Mesodermal cell (in vitro differentiated cells): Measurements from ENCODE around the gene NOTCH4.
A peak's percentile ranks its signal among the peaks of the same experiment; 100 is the strongest.
"Not testable (repeated sequence)": the region's sequence is repeated elsewhere in the genome, so short reads cannot be mapped to it uniquely, and the experiment has no call there.

ENCODE experiments used
- H3K27ac ChIP-seq: 2 replicates; pipeline ENCODE4 v1.7.0; 2013; ENCODE audit warnings: mild to moderate bottlenecking, low read depth, low read length, moderate library complexity; ENCODE audit not compliant: severe bottlenecking
- H3K36me3 ChIP-seq: 2 replicates; pipeline ENCODE4 v1.7.1; 2013; ENCODE audit warnings: mild to moderate bottlenecking, low read length, moderate library complexity; ENCODE audit not compliant: control insufficient read depth, insufficient read depth
- H3K4me1 ChIP-seq: one replicate; pipeline ENCODE4 v1.7.1; 2013; ENCODE audit warnings: mild to moderate bottlenecking, low read length; ENCODE audit not compliant: insufficient read depth, control insufficient read depth, poor library complexity, severe bottlenecking
- H3K4me3 ChIP-seq: 2 replicates; pipeline ENCODE4 v1.7.0; 2013; ENCODE audit warnings: low read length, control low read depth, mild to moderate bottlenecking; ENCODE audit not compliant: insufficient read depth, poor library complexity, severe bottlenecking; ENCODE audit errors: extremely low read depth
- H3K9me3 ChIP-seq: 2 replicates; pipeline ENCODE4 v1.7.1; 2013; ENCODE audit warnings: mild to moderate bottlenecking, low read length, moderate library complexity; ENCODE audit not compliant: control insufficient read depth
- WGBS, 2 experiments: methylation state at CpG; one replicate each; pipeline ENCODE4 v1.1.5; 2013; ENCODE audit warnings: missing lambda C conversion rate in 2 of 2; ENCODE audit not compliant: insufficient coverage in 2 of 2; 5-methylcytosine and 5-hydroxymethylcytosine counted together

Gene NOTCH4

DNA sequence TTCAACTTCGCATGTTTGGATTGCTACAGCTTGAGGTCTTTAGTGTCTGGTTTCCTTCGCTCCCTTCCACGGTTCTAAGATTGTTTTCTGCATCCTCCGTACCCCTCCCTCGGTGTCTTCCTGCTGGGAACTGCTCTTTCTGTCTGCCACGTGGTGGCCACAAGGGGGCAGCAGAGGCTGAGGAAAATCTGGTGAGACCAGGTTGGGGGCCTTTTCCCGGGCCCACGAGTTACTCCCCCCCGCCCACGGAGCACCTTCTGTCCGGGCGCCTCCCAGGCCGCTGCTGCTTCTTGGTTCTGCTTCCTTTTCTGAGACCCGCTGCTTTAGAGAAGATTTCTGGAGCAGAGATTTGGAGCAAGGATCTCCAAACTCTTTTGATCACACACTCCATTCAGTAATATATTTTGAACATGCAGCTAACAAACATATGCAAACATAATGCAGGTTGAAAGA, 21.1 kb upstream of the NOTCH4 start:
- Histone ChIP-seq H3K9me3 (peaks cover 6% of the 10 kb centered on the region), H3K36me3 (no peaks in the 10 kb centered on the region), H3K27ac (no peak overlapping the region), H3K4me3 (no peak overlapping the region), H3K4me1 (peaks cover 3% of the 10 kb centered on the region)
- WGBS, 2 experiments: 5 to 11% methylated on average over 7 to 13 of the region's 14 CpGs

DNA sequence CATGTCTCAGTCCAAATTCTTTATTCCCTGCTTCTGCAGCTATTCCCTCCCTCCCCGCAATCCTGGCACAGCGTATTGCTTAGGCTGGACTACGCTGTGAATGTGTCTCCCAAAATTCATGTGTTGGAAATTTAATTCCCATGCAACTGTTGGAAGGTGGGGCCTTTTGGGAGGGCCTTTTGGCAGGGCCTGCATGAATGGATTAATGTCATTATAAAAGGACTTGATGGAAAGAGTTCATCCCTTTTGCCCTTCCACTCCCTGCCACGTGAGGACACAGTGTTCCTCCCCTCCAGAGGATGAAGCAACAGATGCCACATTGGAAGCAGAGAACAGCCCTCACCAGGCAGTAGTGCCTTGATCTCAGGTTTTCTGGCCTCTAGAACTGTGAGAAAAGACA, 20.4 kb upstream of the NOTCH4 start:
- H3K4me3 ChIP-seq: no peak overlapping the region
- H3K36me3 ChIP-seq: no peaks in the 10 kb centered on the region
- no peak overlapping the region for H3K27ac ChIP-seq
- H3K4me1 ChIP-seq: peaks cover 3% of the 10 kb centered on the region
- H3K9me3 ChIP-seq: peaks cover 3% of the 10 kb centered on the region
- WGBS, 2 experiments: 96 to 100% methylated on average over 3 to 4 of the region's 4 CpGs

DNA sequence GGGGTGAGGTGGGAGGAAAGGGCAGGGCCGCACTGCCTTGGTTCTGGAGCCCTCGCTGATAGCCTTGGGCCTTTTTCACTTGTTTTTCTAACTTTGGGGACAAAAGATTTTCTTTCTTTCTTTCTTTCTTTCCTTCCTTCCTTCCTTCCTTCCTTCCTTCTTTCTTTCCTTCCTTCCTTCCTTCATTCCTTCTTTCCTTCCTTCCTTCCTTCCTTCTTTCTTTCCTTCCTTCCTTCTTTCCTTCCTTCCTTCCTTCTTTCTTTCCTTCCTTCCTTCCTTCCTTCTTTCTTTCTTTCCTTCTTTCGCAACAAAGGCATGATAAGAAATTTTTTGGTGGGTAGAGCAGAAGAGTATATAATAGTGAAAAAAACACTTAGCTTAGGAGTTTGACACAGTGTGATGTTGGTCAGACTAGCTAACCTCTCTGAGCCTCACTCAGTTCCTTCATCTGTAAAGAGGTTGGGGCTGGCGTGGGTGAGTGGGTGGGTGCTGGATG, 18.5 kb upstream of the NOTCH4 start:
- H3K36me3 ChIP-seq, H3K9me3 ChIP-seq, H3K4me3 ChIP-seq, H3K4me1 ChIP-seq, H3K27ac ChIP-seq: not testable (repeated sequence)
- WGBS, 2 experiments: 70 to 90% methylated on average over 2 of the region's 4 CpGs

DNA sequence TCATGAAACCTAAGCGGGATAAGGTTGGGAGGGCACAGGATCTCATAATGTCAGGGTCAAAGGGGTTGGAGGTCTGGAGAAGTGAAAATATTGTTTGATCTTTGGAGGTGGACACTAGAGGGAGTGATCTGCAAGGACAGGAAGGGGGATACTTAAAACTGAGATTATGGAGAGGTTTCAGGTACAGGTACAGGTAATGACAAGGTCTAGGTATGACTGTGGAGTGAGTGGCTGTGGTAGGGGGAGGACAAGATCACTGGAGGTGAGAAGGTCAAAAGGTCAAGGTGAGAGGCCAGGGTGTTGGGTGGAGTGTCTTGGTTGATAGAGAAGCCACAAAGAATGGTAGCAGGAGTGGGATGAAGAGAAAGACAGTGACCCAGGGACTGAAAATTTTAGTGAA, 16.8 kb upstream of the NOTCH4 start:
- no peaks in the 10 kb centered on the region for H3K9me3 ChIP-seq
- WGBS, 2 experiments: 89% methylated on average over 1 of the region's 1 CpG
- no peaks in the 10 kb centered on the region for H3K36me3 ChIP-seq
- peaks cover 3% of the 10 kb centered on the region for H3K4me1 ChIP-seq
- no peak overlapping the region for H3K4me3 ChIP-seq
- H3K27ac ChIP-seq: no peak overlapping the region

DNA sequence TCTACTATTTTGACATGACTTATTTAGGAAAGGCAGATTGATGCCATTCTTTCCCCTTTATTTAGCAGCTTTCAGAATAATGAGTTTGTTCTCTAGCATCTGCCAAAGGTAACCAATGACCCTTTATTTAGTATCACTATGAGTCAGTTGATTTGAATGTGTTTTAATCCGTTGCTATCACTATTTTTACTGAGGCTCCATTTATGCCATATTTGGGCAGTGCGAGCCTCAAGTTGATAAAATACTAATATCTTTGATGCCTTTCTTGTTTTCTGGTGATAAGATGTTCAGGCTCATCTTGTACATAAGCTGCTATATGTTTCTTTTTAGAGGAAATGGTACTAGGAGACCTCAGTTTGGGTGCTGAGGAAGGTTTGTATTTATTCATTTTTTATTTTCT, 15.6 kb upstream of the NOTCH4 start:
- H3K27ac ChIP-seq: no peak overlapping the region
- no peak overlapping the region for H3K4me3 ChIP-seq
- WGBS, 2 experiments: no CpG with 5 or more reads among the region's 2 CpGs
- H3K4me1 ChIP-seq: no peaks in the 10 kb centered on the region
- H3K36me3 ChIP-seq: no peaks in the 10 kb centered on the region
- no peaks in the 10 kb centered on the region for H3K9me3 ChIP-seq

DNA sequence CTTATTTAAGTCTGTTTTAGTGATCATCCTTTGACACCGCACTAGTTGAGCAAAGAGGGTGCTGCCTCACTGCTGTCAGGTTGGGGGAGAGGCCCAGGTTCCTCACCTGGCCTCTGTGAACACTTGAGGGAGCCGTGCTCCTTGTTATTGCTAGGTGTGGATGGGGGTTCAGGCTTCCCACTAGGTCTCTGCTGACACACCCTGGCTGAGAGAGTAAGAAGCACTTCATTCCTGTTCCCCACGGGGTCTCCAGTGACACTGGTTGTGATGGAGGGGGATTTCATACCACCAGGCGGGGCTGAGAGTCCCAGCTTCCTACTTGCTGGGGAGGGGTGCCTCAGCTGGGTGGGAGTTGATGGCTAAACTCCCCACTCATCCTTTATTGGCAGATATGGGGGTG, 11.1 kb upstream of the NOTCH4 start:
- Histone ChIP-seq H3K36me3 (no peaks in the 10 kb centered on the region), H3K27ac (no peak overlapping the region), H3K9me3 (no peaks in the 10 kb centered on the region), H3K4me1 (no peaks in the 10 kb centered on the region), H3K4me3 (no peak overlapping the region)
- WGBS, 2 experiments: 69 to 70% methylated on average over 2 of the region's 4 CpGs

DNA sequence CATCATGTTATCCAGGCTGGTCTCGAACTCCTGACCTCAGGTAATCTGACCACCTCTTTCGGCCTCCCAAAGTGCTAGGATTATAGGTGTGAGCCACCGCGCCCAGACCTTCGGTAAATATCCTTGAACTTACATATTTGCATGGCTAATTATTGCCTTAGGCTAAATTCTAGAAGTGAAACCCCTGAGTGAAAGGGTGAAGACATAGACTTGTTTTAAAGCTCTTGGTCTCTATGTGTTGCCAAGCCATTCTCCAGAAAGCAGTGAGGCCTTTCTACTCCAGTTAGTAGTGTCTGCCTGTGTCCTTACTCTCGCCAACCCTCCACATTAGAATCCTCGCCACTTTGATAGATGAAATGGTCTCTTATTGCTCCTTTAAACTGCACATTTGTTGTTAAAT, 2.6 kb upstream of the NOTCH4 start:
- Histone ChIP-seq H3K4me1 (no peaks in the 10 kb centered on the region), H3K36me3 (no peaks in the 10 kb centered on the region), H3K27ac (no peak overlapping the region), H3K9me3 (no peaks in the 10 kb centered on the region), H3K4me3 (no peak overlapping the region)
- WGBS, 2 experiments: 93 to 100% methylated on average over 1 to 7 of the region's 7 CpGs

DNA sequence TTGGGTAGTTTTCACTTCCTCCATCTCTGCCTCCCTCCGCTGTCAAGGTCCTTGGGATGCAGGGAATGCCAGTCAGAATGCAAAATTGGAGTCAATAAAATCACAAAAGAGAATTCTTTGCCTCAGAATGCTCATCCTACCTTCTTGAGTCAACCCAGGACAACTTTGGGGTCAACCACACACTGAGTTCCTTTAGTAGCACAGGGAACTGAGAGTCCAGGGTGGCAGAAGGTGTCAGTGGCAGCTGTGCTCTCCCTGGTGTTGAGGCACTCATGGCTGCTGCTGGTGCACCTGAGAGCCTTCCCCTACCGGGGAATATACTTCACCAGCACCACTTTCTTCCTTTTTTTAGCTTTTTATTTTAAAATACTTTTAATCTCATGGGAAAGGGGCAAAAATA, 829 bp upstream of the NOTCH4 start:
- Histone ChIP-seq H3K27ac (no peak overlapping the region), H3K9me3 (no peaks in the 10 kb centered on the region), H3K36me3 (no peaks in the 10 kb centered on the region), H3K4me1 (no peaks in the 10 kb centered on the region), H3K4me3 (no peak overlapping the region)
- WGBS, 2 experiments: 100% methylated on average over 1 of the region's 2 CpGs

DNA sequence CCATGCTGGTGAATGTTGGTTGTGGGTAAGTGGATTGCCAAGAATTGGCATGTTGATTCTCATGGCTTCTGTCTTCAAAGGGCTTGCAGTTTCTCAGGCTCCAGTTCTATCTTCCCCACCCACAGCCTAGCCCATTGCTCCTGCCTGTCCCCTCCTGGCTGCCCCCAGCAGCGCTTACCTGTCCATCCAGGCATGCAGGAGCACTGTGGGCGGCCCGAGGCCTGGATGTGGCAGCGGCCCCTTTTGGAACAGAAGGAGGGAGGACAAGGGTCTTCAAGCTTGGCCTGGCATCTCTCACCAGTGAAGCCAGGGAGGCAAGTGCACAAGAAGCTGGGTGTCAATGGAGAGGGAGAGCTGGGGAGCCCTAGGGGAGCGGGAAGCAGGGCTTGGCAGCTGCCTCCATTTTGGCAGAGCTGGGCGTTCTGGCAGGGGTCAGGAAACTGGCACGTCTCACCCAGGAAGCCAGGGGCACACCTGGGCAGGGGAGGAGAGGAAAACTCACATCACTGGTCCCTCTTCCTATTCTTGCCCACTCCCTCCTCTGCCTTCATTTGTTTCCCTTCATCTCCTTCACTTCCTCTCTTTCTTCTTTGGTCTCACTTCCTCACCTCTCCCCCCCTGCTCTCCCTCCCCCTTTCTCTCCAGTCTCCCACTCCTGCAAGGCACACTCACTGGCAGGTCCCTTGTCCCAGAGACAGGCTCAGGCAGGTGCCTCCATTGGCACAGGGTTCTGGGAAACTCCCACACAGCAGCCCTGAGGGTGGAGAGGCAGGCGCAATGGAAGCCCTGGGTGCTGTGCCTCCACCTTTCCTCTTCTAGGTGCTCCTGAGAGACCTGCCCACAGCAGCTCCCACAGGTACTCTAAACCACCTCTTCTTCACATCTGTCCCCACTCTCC, 1.3 kb downstream of the NOTCH4 start:
- H3K4me1 ChIP-seq: no peaks in the 10 kb centered on the region
- no peaks in the 10 kb centered on the region for H3K9me3 ChIP-seq
- WGBS, 2 experiments: 95 to 97% methylated on average over 7 of the region's 8 CpGs
- no peak overlapping the region for H3K27ac ChIP-seq
- H3K4me3 ChIP-seq: peak overlapping the region; percentile 9
- H3K36me3 ChIP-seq: no peaks in the 10 kb centered on the region

DNA sequence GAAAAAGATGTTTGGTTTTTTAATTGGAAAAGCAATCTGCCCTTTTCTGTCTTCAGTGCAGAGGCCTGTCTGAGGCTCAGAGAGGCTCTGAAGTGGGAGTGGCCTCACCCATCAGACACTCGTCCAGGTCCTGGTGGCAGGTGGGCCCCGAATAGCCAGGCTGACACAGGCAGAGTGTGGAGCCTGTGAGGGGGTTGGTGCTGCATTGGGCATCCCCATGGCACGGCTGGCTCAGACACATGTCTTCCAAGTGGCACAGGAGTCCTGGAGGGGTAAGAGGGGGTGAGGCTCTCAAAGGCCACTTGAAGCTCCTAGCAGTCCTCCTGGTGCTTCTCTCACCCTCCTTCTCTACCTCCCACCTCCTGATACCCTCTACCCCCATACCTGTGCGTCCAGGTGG, 3.8 kb downstream of the NOTCH4 start:
- Histone ChIP-seq H3K27ac (no peak overlapping the region), H3K4me3 (no peak overlapping the region), H3K36me3 (no peaks in the 10 kb centered on the region), H3K9me3 (no peaks in the 10 kb centered on the region), H3K4me1 (no peaks in the 10 kb centered on the region)
- WGBS, 2 experiments: 88 to 100% methylated on average over 1 to 3 of the region's 4 CpGs

DNA sequence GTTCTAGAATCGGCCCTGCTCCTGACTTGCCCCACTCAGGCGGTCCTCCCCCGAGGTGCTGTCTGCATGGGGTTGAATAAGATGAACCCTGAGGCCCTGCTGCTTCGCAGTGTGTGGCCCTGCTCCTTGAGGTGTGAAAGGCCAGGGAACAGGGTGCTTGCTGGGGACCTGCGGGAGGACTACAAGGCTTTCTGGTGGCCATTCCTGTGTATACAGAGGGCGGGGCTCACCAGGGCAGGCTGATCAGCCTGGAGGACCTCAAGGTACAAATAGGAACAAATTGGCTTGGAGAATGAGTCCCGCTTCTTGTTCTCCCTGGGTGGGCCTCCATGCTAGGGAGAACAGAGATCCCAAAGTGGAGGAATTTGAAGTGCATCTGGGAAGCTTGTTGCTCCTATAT, 5.7 kb downstream of the NOTCH4 start:
- H3K9me3 ChIP-seq: no peaks in the 10 kb centered on the region
- no peak overlapping the region for H3K4me3 ChIP-seq
- WGBS, 2 experiments: 91 to 93% methylated on average over 5 to 6 of the region's 7 CpGs
- H3K27ac ChIP-seq: no peak overlapping the region
- no peaks in the 10 kb centered on the region for H3K4me1 ChIP-seq
- H3K36me3 ChIP-seq: no peaks in the 10 kb centered on the region
